Left lobe of liver (tissue), 2 donors: ENCODE results near the gene TMEM82. TPM values are rescaled to one million over a fixed set of nuclear protein-coding genes. Genes with fewer than 3 reads are reported as not detected.

Source experiments
- ATAC-seq: fragments of 200-7000 bp; cut with Tn5 transposase; one replicate; pipeline ENCODE4 v1.9.1; 2020; ENCODE audit warnings: mild to moderate bottlenecking, moderate library complexity
- DNase-seq: peaks from one replicate; pipeline ENCODE4 v3.0.0-alpha.2; 2020; ENCODE audit warnings: low spot score
- total RNA-seq: library from RNA; stranded (reverse); gene quantifications from one replicate; pipeline ENCODE4 v1.2.1, GENCODE V29; 2021
- donor health status: DM: no; HTN: no; CAD: no; lungs with moderate emphysema.
- donor health status: DM: no; HTN: yes; CAD: no.

TMEM82 gene
- total RNA-seq, 1 donor from 2014 or later: 33.0 TPM

- ATAC-seq: no peak
Observed at GRCh38 chr1:15734901-15735300, 7.4 kb upstream of the TMEM82 start.

GRCh38 chr1:15735304-15736037 is 6.8 kb upstream of the TMEM82 start:
- DNase-seq: peak; percentile 76
- ATAC-seq: peak; percentile 52

More at GRCh38 chr1:15734901-15735300, 7.4 kb upstream of the TMEM82 start:
- DNase-seq: no peak

GRCh38 chr1:15736038-15736891 is 6.0 kb upstream of the TMEM82 start, which contains the start of gene SLC25A34:
TSS of gene SLC25A34 (plus strand) at chr1:15736258. CDS start at chr1:15736486, 228 bp downstream.
- ATAC-seq (peak; percentile 79), DNase-seq (peak; percentile 98)

- ATAC-seq (peak; percentile 58), DNase-seq (peak; percentile 88)
Observed at GRCh38 chr1:15736892-15737261, 5.4 kb upstream of the TMEM82 start.

GRCh38 chr1:15737324-15738319 is 4.7 kb upstream of the TMEM82 start:
- ATAC-seq (no peak), DNase-seq (no peak)

GRCh38 chr1:15738416-15739113 is 3.7 kb upstream of the TMEM82 start:
- no peak for DNase-seq

GRCh38 chr1:15739259-15739658 is 3.0 kb upstream of the TMEM82 start:
- DNase-seq (no peak), ATAC-seq (no peak)

More at GRCh38 chr1:15738416-15739113, 3.7 kb upstream of the TMEM82 start:
- ATAC-seq: no peak

- ATAC-seq: no peak
- no peak for DNase-seq
Observed at GRCh38 chr1:15739745-15740144, 2.6 kb upstream of the TMEM82 start.

- DNase-seq (peak; percentile 89), ATAC-seq (peak; percentile 78)
Observed at GRCh38 chr1:15740924-15741850, 1.1 kb upstream of the TMEM82 start.

GRCh38 chr1:15744122-15744679 is 1.9 kb downstream of the TMEM82 start:
- DNase-seq: no peak
- ATAC-seq: no peak

- no peak for ATAC-seq
Observed at GRCh38 chr1:15747378-15747777, 5.1 kb downstream of the TMEM82 start.

GRCh38 chr1:15748264-15748663 is 6.0 kb downstream of the TMEM82 start:
- DNase-seq (no peak), ATAC-seq (no peak)

More at GRCh38 chr1:15747378-15747777, 5.1 kb downstream of the TMEM82 start:
- DNase-seq: no peak

- DNase-seq: no peak
- ATAC-seq: no peak
Observed at GRCh38 chr1:15748690-15749398, 6.5 kb downstream of the TMEM82 start.

- ATAC-seq (peak; percentile 35), DNase-seq (no peak)
Observed at GRCh38 chr1:15749399-15750291, 7.3 kb downstream of the TMEM82 start.

- no peak for DNase-seq
- ATAC-seq: no peak
Observed at GRCh38 chr1:15750924-15751323, 8.6 kb downstream of the TMEM82 start.

- no peak for ATAC-seq
- DNase-seq: no peak
Observed at GRCh38 chr1:15751717-15752116, 9.4 kb downstream of the TMEM82 start.

GRCh38 chr1:15753776-15754175 is 11.5 kb downstream of the TMEM82 start:
- no peak for DNase-seq
- no peak for ATAC-seq
